HL-60 (cell line): ENCODE data around the gene PAFAH1B2.
"Not testable (repeated sequence)": the region's sequence is repeated elsewhere in the genome, so short reads cannot be mapped to it uniquely, and the experiment has no call there.

Experiments
- CTCF ChIP-seq: IDR thresholded peaks from one replicate; pipeline ENCODE4 v1.5.1; 2011; ENCODE audit warnings: low read length, control low read depth, inconsistent platforms; ENCODE audit not compliant: insufficient read depth
- POLR2AphosphoS5 ChIP-seq: IDR thresholded peaks from 2 replicates; pipeline ENCODE4 v1.6.1; 2012; ENCODE audit warnings: low read depth
- REST ChIP-seq: IDR thresholded peaks from 2 replicates; pipeline ENCODE4 v1.6.1; 2012; ENCODE audit warnings: low read depth; ENCODE audit not compliant: insufficient replicate concordance

- TF ChIP-seq CTCF, REST, POLR2AphosphoS5: not testable (repeated sequence)
These were observed 62.0 kb downstream of the PAFAH1B2 start for GRCh38 chr11:117206111-117206510.
